ENCODE results near the gene BMP8B.
"Not testable (repeated sequence)": the region's sequence is repeated elsewhere in the genome, so short reads cannot be mapped to it uniquely, and the experiment has no call there.

DNA sequence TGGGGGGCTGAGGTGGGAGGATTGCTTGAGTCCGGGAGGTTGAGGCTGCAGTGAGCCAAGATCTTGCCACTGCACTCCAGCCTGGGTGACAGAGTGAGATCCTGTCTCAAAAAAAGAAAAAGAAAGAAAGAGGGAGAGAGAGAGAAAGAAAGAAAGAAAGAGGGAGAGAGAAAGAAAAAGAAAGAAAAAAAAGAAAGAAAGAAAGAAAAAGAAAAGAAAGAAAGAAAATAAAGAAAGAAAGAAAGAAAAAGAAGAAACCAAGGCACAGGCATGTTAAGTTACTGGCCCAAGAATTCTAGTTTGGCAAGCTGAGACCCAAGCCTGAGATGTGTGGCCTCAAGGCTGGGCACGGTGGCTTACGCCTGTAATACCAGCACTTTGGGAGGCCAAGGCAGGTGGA lies 34.8 kb upstream of the BMP8B start:
- TF ChIP-seq, protein P1, sequence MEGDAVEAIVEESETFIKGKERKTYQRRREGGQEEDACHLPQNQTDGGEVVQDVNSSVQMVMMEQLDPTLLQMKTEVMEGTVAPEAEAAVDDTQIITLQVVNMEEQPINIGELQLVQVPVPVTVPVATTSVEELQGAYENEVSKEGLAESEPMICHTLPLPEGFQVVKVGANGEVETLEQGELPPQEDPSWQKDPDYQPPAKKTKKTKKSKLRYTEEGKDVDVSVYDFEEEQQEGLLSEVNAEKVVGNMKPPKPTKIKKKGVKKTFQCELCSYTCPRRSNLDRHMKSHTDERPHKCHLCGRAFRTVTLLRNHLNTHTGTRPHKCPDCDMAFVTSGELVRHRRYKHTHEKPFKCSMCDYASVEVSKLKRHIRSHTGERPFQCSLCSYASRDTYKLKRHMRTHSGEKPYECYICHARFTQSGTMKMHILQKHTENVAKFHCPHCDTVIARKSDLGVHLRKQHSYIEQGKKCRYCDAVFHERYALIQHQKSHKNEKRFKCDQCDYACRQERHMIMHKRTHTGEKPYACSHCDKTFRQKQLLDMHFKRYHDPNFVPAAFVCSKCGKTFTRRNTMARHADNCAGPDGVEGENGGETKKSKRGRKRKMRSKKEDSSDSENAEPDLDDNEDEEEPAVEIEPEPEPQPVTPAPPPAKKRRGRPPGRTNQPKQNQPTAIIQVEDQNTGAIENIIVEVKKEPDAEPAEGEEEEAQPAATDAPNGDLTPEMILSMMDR (IDR thresholded peaks at IDR 0.05; ENCODE audit: low read depth, low read length, missing input control), result not testable (repeated sequence)
- not testable (repeated sequence) for TF ChIP-seq REST (IDR thresholded peaks at IDR 0.05); MAX (IDR thresholded peaks at IDR 0.05); YY1 (IDR thresholded peaks at IDR 0.05); SP1 (IDR thresholded peaks at IDR 0.05); EGR1 (IDR thresholded peaks at IDR 0.05; ENCODE audit: low read depth in 2 of 2); TAF1 (conservative IDR thresholded peaks at IDR 0.05); ZBTB33 (IDR thresholded peaks at IDR 0.05); HNF4G (IDR thresholded peaks at IDR 0.05); GABPA (IDR thresholded peaks at IDR 0.05 in 1 of 2, conservative IDR thresholded peaks at IDR 0.05 in 1 of 2)
- TF ChIP-seq, protein P2, sequence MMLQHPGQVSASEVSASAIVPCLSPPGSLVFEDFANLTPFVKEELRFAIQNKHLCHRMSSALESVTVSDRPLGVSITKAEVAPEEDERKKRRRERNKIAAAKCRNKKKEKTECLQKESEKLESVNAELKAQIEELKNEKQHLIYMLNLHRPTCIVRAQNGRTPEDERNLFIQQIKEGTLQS (IDR thresholded peaks at IDR 0.05), result not testable (repeated sequence)

All from liver (tissue), 3 donors.